IPS-20b (cell line): ENCODE results near the gene CHKA.
"Not testable (repeated sequence)": the region's sequence is repeated elsewhere in the genome, so short reads cannot be mapped to it uniquely, and the experiment has no call there.

ENCODE experiments used
- H3K27ac ChIP-seq: one replicate; pipeline ENCODE4 v1.5.1; 2013; ENCODE audit warnings: low read length
- H3K27me3 ChIP-seq: 2 replicates; pipeline ENCODE4 v1.6.1; 2013; ENCODE audit warnings: mild to moderate bottlenecking, low read length, inconsistent platforms; ENCODE audit not compliant: insufficient read depth
- H3K36me3 ChIP-seq: 2 replicates; pipeline ENCODE4 v1.6.1; 2013; ENCODE audit warnings: low read depth, mild to moderate bottlenecking, inconsistent platforms, low read length, moderate library complexity; ENCODE audit not compliant: insufficient read depth
- H3K4me1 ChIP-seq: 2 replicates; pipeline ENCODE4 v1.6.1; 2013; ENCODE audit warnings: mild to moderate bottlenecking, control low read depth, inconsistent platforms, low read length, moderate library complexity; ENCODE audit not compliant: insufficient read depth
- H3K4me3 ChIP-seq: 2 replicates; pipeline ENCODE4 v1.5.1; 2013; ENCODE audit warnings: mild to moderate bottlenecking, low read length, inconsistent platforms
- H3K9ac ChIP-seq: 2 replicates; pipeline ENCODE4 v1.6.1; 2013; ENCODE audit warnings: low read depth, mild to moderate bottlenecking, inconsistent platforms, low read length, moderate library complexity
- H3K9me3 ChIP-seq: 2 replicates; pipeline ENCODE4 v1.6.1; 2013; ENCODE audit warnings: mild to moderate bottlenecking, low read depth, low read length, inconsistent platforms; ENCODE audit not compliant: insufficient read depth

Gene CHKA

DNA sequence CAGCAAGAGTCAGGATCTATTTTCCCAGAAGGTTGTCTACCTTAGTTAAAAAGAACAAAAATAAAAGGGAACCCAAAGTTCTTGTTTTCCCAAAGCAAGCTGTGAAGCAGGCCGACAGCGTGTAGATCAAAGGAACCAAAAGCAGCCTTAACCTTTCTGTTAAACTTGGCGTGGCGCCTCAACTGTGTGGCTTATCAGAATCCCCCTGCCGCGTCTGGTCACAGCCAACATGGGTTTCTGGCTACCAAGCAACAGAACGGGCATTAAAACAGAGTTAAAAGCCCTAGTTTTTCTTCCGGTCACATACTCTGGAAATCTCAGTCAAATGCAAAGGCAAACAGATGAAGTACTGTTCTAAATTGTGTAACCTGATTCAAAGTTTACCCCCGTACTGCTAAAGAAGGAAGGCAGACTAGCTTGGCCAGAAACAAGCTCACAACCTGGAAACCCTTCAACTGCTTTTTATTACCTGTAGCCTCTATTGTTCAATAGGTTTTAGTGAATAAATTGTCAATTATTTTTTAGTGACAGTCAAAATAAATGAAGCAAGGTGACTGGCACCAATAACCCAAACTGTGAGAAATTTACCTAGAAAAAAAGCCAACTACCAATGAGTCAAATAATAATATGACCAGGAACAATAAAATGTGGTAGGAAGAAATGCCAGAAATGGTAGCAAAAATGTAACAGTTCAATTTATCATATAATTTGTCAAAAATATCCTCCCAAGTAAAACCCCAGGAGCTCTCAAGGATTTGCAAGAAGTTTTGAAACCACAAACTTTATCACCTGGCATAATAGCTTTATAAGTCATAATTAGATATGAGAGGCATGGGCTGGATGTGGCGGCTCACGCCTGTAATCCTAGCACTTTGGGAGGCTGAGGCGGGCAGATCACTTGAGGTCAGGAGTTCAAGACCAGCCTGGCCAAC, 21.4 kb downstream of the CHKA start:
- no peak overlapping the region for H3K9ac ChIP-seq
- no peak overlapping the region for H3K4me3 ChIP-seq
- no peak overlapping the region for H3K27ac ChIP-seq

DNA sequence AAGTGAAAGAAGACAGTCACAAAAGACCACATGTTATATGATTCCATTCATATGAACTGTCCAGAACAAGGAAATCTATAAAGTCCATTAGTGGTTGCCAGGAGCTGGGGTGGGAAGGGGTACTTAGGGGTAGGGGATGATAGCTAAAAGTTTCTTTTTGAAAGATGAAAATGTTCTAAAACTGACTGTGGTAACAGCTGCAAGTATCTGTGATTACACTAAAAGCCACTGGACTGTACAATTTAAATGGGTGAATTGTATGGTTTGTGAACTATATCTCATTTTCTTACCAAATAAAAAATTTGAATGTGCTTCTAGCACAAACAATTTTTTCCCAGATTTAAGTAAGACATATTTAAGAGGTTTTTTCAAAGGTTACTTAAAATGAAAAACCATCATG, 22.1 kb downstream of the CHKA start:
- Histone ChIP-seq H3K9ac (no peak overlapping the region), H3K4me3 (no peak overlapping the region), H3K27me3 (no peaks in the 10 kb centered on the region), H3K4me1 (no peaks in the 10 kb centered on the region; the same call in 1 of the 2 replicates), H3K36me3 (peaks cover 25% of the 10 kb centered on the region), H3K27ac (no peak overlapping the region), H3K9me3 (no peaks in the 10 kb centered on the region)

More for the DNA sequence above, 21.4 kb downstream of the CHKA start:
- H3K9me3 ChIP-seq = no peaks in the 10 kb centered on the region
- no peaks in the 10 kb centered on the region; the same call in 1 of the 2 replicates for H3K4me1 ChIP-seq
- H3K27me3 ChIP-seq = no peaks in the 10 kb centered on the region
- peaks cover 19% of the 10 kb centered on the region for H3K36me3 ChIP-seq

DNA sequence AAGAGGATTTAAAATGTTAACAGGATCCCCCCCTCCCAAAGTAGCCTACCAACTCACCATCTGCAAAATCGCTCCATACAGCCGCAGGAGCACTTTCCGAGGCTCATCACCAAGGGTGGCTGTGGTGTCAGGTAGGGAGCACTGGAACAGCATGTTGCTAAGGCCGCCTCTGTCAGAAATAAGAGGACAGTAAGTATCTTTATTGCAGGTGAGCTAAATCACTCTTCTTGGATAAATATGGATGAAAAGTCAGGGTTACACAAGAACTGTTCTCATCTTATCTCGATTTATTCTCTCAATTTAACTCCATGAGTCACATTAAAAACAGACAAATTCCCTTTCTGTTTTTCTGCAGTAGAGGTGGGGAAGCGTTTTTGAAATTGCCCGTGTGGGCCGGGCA, 24.2 kb downstream of the CHKA start:
- Histone ChIP-seq H3K27me3 (no peaks in the 10 kb centered on the region), H3K36me3 (peaks cover 35% of the 10 kb centered on the region; the same call in 1 of the 2 replicates), H3K27ac (no peak overlapping the region), H3K9me3 (no peaks in the 10 kb centered on the region), H3K4me1 (no peaks in the 10 kb centered on the region; the same call in 1 of the 2 replicates), H3K9ac (no peak overlapping the region), H3K4me3 (no peak overlapping the region)

DNA sequence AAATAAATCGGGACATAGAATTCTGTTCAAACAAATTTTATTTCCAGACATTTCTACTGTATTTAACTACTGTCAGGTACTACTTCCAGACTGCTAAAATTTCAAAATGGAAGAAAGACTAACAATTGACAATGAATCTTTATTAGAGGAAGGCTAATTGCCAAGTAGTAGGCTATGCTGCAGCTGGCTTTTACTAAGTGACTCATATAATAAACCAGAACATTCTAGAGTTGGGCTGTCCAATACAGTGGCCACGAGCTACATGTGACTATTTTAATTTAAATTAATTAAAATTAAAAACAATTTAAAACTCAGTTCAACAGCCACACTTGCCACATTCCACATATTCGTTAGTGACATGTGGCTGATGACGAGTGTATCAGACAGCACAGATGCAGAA, 27.6 kb downstream of the CHKA start:
- peaks cover 48% of the 10 kb centered on the region for H3K36me3 ChIP-seq
- H3K9ac ChIP-seq = no peak overlapping the region
- no peaks in the 10 kb centered on the region for H3K4me1 ChIP-seq
- H3K9me3 ChIP-seq = no peaks in the 10 kb centered on the region
- no peak overlapping the region for H3K27ac ChIP-seq
- no peaks in the 10 kb centered on the region for H3K27me3 ChIP-seq
- H3K4me3 ChIP-seq = no peak overlapping the region

DNA sequence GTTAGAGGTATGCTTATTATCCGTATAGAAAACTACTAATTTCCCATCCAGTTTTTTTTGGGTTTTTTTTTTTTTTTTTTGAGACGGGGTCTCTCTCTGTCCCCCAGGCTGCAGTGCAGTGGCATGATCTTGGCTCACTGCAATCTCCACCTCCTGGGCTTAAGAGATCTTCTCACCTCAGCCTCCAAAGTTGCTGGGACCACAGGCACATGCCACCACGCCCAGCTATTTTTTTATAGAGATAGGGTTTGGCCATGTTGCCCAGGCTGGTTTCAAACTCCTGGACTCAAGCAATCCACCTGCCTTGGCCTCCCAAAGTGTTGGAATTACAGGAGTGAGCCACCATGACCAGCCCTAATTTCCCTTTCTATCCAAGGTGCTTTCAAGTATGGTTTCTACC, 28.2 kb downstream of the CHKA start:
- not testable (repeated sequence) for H3K27ac ChIP-seq, H3K9me3 ChIP-seq, H3K4me3 ChIP-seq, H3K4me1 ChIP-seq, H3K27me3 ChIP-seq, H3K9ac ChIP-seq
- peaks cover 48% of the 10 kb centered on the region for H3K36me3 ChIP-seq

DNA sequence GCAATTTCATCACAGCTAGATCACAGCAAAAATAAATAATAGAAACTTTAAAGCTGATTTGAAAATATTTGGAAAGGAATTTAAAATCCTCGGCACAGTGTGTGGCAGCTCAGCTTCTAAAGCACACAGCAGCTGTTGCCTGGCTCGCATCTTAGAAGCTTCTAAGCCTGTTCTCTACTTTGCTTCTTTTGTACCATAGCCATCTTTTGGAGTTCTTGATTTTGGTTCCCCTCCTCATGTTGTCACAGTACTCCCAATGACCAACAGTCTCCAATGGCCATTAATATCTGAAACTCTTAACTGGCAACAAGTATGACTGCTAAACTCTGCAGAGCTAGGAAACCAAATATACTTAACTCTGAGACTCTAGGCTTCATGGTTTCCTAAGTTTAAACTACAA, 28.8 kb downstream of the CHKA start:
- Histone ChIP-seq H3K9me3 (no peaks in the 10 kb centered on the region), H3K4me3 (no peak overlapping the region), H3K9ac (no peak overlapping the region), H3K27me3 (no peaks in the 10 kb centered on the region), H3K4me1 (no peaks in the 10 kb centered on the region), H3K27ac (no peak overlapping the region), H3K36me3 (peaks cover 48% of the 10 kb centered on the region)

DNA sequence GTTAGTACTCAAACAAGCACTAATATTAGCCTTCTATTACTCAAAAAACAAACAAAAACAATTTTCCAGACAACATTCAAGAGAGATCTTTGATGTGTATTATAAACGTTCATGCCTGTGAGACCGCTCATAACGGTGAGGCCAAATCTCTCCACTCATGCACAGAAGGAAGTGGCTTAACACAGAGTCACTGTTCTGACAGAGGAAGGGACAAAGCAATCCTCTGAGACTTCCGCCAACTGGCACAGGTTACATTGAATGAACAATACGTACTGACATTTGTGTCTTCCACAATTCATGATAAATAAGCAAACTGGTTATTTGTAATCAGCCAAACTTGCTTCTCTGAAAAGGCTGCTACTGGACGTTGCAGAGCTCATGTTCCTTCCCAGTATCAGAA, 30.5 kb downstream of the CHKA start:
- Histone ChIP-seq H3K36me3 (peaks cover 36% of the 10 kb centered on the region), H3K9me3 (no peaks in the 10 kb centered on the region), H3K4me1 (no peaks in the 10 kb centered on the region), H3K4me3 (no peak overlapping the region), H3K9ac (no peak overlapping the region), H3K27ac (no peak overlapping the region), H3K27me3 (no peaks in the 10 kb centered on the region)

DNA sequence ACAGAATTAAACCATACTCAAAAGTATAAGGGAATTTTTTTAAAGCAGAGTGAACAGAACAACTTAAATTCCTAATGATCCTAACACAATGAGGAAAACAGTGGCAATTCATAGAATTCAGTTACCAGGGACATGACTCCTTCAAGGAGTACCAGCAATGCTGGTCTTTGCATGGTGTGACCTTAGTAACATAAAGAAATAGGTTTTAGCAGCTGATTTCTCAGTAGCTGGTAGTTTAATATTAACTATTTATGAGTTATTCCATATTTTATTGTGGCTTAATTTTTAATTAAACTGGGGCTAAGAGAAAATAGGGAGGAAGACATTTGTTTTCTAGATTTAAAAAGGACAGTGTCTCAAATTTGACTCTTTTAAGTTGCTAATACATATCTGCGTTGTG, 30.9 kb downstream of the CHKA start:
- H3K27ac ChIP-seq = no peak overlapping the region

DNA sequence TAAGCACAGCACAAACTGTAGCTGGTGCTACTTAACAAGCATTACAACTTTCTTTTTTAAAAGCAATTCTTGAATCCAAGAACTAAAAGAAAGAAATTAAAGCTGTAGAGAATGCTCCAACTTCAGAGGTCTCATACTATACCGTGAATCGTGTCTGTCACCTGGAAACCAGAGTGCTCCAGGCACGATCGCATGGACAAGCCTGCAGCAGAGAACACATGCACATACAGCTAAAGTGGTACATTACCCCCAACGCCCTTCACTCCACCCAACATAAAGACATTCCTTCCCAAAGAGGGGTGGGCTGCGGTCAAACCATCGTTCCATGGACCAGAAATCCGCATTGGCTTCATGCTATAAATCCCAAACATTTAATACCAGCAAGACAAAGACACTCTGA, 31.5 kb downstream of the CHKA start:
- H3K9me3 ChIP-seq = no peaks in the 10 kb centered on the region
- H3K4me1 ChIP-seq = no peaks in the 10 kb centered on the region
- peaks cover 32% of the 10 kb centered on the region for H3K36me3 ChIP-seq
- H3K9ac ChIP-seq = no peak overlapping the region
- no peak overlapping the region for H3K4me3 ChIP-seq
- H3K27me3 ChIP-seq = no peaks in the 10 kb centered on the region
- H3K27ac ChIP-seq = no peak overlapping the region

More for the DNA sequence above, 30.9 kb downstream of the CHKA start:
- Histone ChIP-seq H3K9me3 (no peaks in the 10 kb centered on the region), H3K27me3 (no peaks in the 10 kb centered on the region), H3K36me3 (peaks cover 36% of the 10 kb centered on the region), H3K4me3 (no peak overlapping the region), H3K4me1 (no peaks in the 10 kb centered on the region), H3K9ac (no peak overlapping the region)

DNA sequence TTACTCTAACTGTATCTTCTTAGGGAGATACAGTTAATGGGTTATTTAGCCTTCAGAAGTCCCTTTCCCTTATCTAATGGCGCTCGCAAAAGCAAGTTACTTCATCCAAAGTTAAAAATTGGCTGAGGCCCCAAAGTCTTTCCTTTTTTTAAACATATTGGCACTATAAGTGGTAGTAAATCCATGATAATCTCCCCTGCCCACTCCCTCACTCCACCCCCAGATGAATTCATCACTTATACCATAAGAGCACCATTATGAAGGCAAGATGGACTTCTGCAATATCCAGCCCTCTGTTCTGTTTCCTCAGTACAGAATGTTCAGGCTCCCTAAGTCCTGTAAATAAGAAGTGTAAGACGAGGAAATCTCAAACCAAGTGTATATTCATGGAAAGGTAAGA, 37.7 kb downstream of the CHKA start:
- Histone ChIP-seq H3K4me1 (no peaks in the 10 kb centered on the region), H3K9me3 (no peaks in the 10 kb centered on the region), H3K27me3 (no peaks in the 10 kb centered on the region), H3K36me3 (peaks cover 31% of the 10 kb centered on the region), H3K27ac (no peak overlapping the region), H3K4me3 (no peak overlapping the region), H3K9ac (no peak overlapping the region)

DNA sequence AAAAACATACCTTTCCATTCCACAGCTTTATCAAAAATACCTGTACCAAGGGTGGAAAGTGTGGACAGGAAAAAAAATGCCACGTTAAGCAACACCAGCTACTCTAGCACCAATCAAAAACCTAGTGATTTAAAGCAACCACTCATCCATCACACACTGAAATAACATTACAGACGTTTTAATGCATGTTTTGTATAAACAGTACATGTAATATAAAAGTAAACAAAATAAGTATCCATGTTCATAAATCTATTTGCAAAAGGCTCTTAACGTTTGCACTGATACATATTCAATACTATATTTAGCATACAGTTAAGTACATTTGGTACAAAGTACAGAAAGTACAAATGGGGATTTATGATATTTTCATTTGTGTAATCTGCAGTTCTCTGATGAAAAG, 38.7 kb downstream of the CHKA start:
- Histone ChIP-seq H3K9ac (no peak overlapping the region), H3K9me3 (no peaks in the 10 kb centered on the region), H3K36me3 (peaks cover 33% of the 10 kb centered on the region), H3K4me3 (no peak overlapping the region), H3K4me1 (no peaks in the 10 kb centered on the region), H3K27ac (no peak overlapping the region), H3K27me3 (no peaks in the 10 kb centered on the region)

DNA sequence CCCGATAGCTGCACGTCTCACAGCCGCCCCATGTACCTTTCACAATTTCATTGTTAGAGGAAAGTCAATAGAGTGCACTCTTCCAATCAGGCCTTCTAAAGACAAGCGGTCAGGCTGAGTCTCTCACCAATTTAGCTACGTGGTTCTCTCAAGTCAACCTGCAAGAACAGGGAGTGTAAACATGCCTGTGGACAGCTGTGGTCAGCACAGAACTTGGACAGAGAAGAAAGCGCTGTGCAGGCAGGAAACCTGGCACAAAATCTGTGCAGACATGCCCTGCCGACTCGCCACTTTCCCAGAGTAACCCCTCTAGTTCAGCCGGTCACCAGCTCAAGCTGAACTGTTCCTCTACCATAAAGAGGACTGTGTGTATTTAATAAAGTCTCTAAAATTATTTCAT, 39.5 kb downstream of the CHKA start:
- Histone ChIP-seq H3K27me3 (no peaks in the 10 kb centered on the region), H3K4me3 (no peak overlapping the region), H3K4me1 (no peaks in the 10 kb centered on the region), H3K36me3 (peaks cover 35% of the 10 kb centered on the region), H3K27ac (no peak overlapping the region), H3K9me3 (no peaks in the 10 kb centered on the region), H3K9ac (no peak overlapping the region)
